H9 (cell line): ENCODE results near the gene GOLGA7B. TPM values are rescaled to one million over a fixed set of nuclear protein-coding genes. Genes with fewer than 3 reads are reported as not detected.

Experiments used
- DNase-seq: peaks from one replicate; pipeline ENCODE4 v3.0.0-alpha.2; 2017
- H2AFZ ChIP-seq: one replicate; pipeline ENCODE4 v1.6.1; 2013; ENCODE audit warnings: mild to moderate bottlenecking, low read length, control low read depth, moderate library complexity
- H2AK5ac ChIP-seq: 2 replicates; pipeline ENCODE4 v1.6.1; 2013; ENCODE audit warnings: low read length, control low read depth, mixed read lengths; ENCODE audit not compliant: insufficient read length
- H2BK120ac ChIP-seq: one replicate; pipeline ENCODE4 v1.6.1; 2013; ENCODE audit warnings: low read depth, mild to moderate bottlenecking, low read length, control low read depth, inconsistent platforms; ENCODE audit not compliant: poor library complexity, severe bottlenecking
- H2BK12ac ChIP-seq: 2 replicates; pipeline ENCODE4 v1.6.1; 2013; ENCODE audit warnings: low read length, control low read depth, mixed read lengths, low read depth; ENCODE audit not compliant: insufficient read length
- H2BK15ac ChIP-seq: 2 replicates; pipeline ENCODE4 v1.6.1; 2013; ENCODE audit warnings: low read depth, low read length, control low read depth
- H2BK20ac ChIP-seq: one replicate; pipeline ENCODE4 v1.6.1; 2013; ENCODE audit warnings: low read depth, mild to moderate bottlenecking, low read length, control low read depth, inconsistent platforms; ENCODE audit not compliant: poor library complexity, severe bottlenecking
- H2BK5ac ChIP-seq: 2 replicates; pipeline ENCODE4 v1.6.1; 2013; ENCODE audit warnings: low read length, control low read depth, mixed read lengths; ENCODE audit not compliant: insufficient read length
- H3K14ac ChIP-seq: 2 replicates; pipeline ENCODE4 v1.6.1; 2013; ENCODE audit warnings: low read length, control low read depth; ENCODE audit not compliant: insufficient read depth
- H3K18ac ChIP-seq: 2 replicates; pipeline ENCODE4 v1.6.1; 2013; ENCODE audit warnings: low read depth, mild to moderate bottlenecking, mixed read lengths, low read length, control low read depth; ENCODE audit not compliant: insufficient read length
- H3K23ac ChIP-seq: 2 replicates; pipeline ENCODE4 v1.6.1; 2013; ENCODE audit warnings: low read length, control low read depth, mixed read lengths, low read depth; ENCODE audit not compliant: insufficient read length
- H3K23me2 ChIP-seq: 2 replicates; pipeline ENCODE4 v1.6.1; 2013; ENCODE audit warnings: low read depth, mild to moderate bottlenecking, mixed read lengths, low read length, control low read depth; ENCODE audit not compliant: insufficient read length, poor library complexity, severe bottlenecking
- H3K27ac ChIP-seq: 2 replicates; pipeline ENCODE4 v1.5.1; 2013; ENCODE audit warnings: low read length, control low read depth, mixed read lengths, low read depth; ENCODE audit not compliant: insufficient read length
- H3K27me3 ChIP-seq: 2 replicates; pipeline ENCODE4 v1.6.1; 2013; ENCODE audit warnings: low read length, control low read depth, inconsistent platforms; ENCODE audit not compliant: insufficient read depth
- H3K4ac ChIP-seq: 2 replicates; pipeline ENCODE4 v1.6.1; 2013; ENCODE audit warnings: low read depth, mild to moderate bottlenecking, control low read depth, inconsistent platforms, low read length, moderate library complexity
- H3K4me1 ChIP-seq: 2 replicates; pipeline ENCODE4 v1.6.1; 2013; ENCODE audit warnings: low read length, control low read depth, inconsistent platforms; ENCODE audit not compliant: insufficient read depth
- H3K4me2 ChIP-seq: 2 replicates; pipeline ENCODE4 v1.6.1; 2013; ENCODE audit warnings: low read length, control low read depth, mixed read lengths; ENCODE audit not compliant: insufficient read length, insufficient read depth
- H3K56ac ChIP-seq: 2 replicates; pipeline ENCODE4 v1.6.1; 2013; ENCODE audit warnings: low read depth, mild to moderate bottlenecking, mixed read lengths, low read length, control low read depth; ENCODE audit not compliant: insufficient read length
- H3K79me1 ChIP-seq: 2 replicates; pipeline ENCODE4 v1.6.1; 2013; ENCODE audit warnings: low read depth, mild to moderate bottlenecking, moderate library complexity, low read length, control low read depth, inconsistent platforms; ENCODE audit not compliant: insufficient read depth, poor library complexity, severe bottlenecking
- H3K79me2 ChIP-seq: 2 replicates; pipeline ENCODE4 v1.6.1; 2013; ENCODE audit warnings: low read length, control low read depth, inconsistent platforms; ENCODE audit not compliant: insufficient read depth
- H3K9ac ChIP-seq: 2 replicates; pipeline ENCODE4 v1.6.1; 2013; ENCODE audit warnings: low read length, control low read depth, mixed read lengths; ENCODE audit not compliant: insufficient read length; ENCODE audit errors: extremely low read depth
- H3K9me3 ChIP-seq: one replicate; pipeline ENCODE4 v1.6.1; 2013; ENCODE audit warnings: low read depth, low read length, inconsistent platforms; ENCODE audit not compliant: control insufficient read depth
- H3T11ph ChIP-seq: one replicate; pipeline ENCODE4 v1.6.1; 2013; ENCODE audit warnings: mild to moderate bottlenecking, low read length, control low read depth, inconsistent platforms
- H4K20me1 ChIP-seq: one replicate; pipeline ENCODE4 v1.6.1; 2013; ENCODE audit not compliant: control insufficient read depth, insufficient read length, insufficient read depth
- H4K5ac ChIP-seq: 2 replicates; pipeline ENCODE4 v1.6.1; 2013; ENCODE audit warnings: low read depth, mild to moderate bottlenecking, mixed read lengths, low read length, control low read depth; ENCODE audit not compliant: insufficient read length
- H4K8ac ChIP-seq: replicated peaks from 2 replicates; pipeline ENCODE4 v1.6.1; 2013; ENCODE audit warnings: low read length, control low read depth, mixed read lengths, low read depth; ENCODE audit not compliant: insufficient read length
- H4K91ac ChIP-seq: 2 replicates; pipeline ENCODE4 v1.6.1; 2013; ENCODE audit warnings: low read depth, mild to moderate bottlenecking, moderate library complexity, mixed read lengths, low read length, control low read depth; ENCODE audit not compliant: insufficient read length
- H3K27ac Mint-ChIP-seq, 3 experiments: 2 replicates in 2 of 3; 3 replicates in 1 of 3; pipeline ENCODE4 v1.8.0; 2020 to 2021; ENCODE audit warnings: mixed read lengths in 3 of 3, mild to moderate bottlenecking in 1 of 3, moderate library complexity in 1 of 3
- H3K27me3 Mint-ChIP-seq: 2 replicates; pipeline ENCODE4 v1.8.0; 2021; ENCODE audit warnings: low read depth, mild to moderate bottlenecking, moderate library complexity, mixed read lengths
- H3K36me3 Mint-ChIP-seq, 3 experiments: 2 replicates in 2 of 3; 3 replicates in 1 of 3; pipeline ENCODE4 v1.8.0; 2020 to 2021; ENCODE audit warnings: low read depth in 3 of 3, mixed read lengths in 3 of 3; ENCODE audit not compliant: insufficient read depth in 1 of 3
- H3K4me1 Mint-ChIP-seq, 2 experiments: 2 replicates each; pipeline ENCODE4 v1.8.0; 2020; ENCODE audit warnings: mixed read lengths in 2 of 2
- H3K4me3 Mint-ChIP-seq, 2 experiments: 2 replicates in 1 of 2; 3 replicates in 1 of 2; pipeline ENCODE4 v1.8.0; 2020 to 2021; ENCODE audit warnings: mild to moderate bottlenecking in 2 of 2, mixed read lengths in 2 of 2, moderate library complexity in 1 of 2
- H3K9me3 Mint-ChIP-seq, 2 experiments: 2 replicates in 1 of 2; 3 replicates in 1 of 2; pipeline ENCODE4 v1.8.0; 2020; ENCODE audit warnings: mild to moderate bottlenecking in 2 of 2, mixed read lengths in 2 of 2, moderate library complexity in 1 of 2
- CTCF ChIP-seq: fragments of 200-600 bp; sonication (generic); conservative IDR thresholded peaks from 3 replicates; pipeline ENCODE4 v1.8.0; 2021; ENCODE audit warnings: antibody characterized with exemption, mild to moderate bottlenecking
- WGBS: extraction: QIAGEN DNeasy Blood & Tissue Kit; methylation state at CpG from one replicate; pipeline ENCODE4 v1.1.7; 2013; ENCODE audit warnings: missing lambda C conversion rate, low lambda C conversion rate, mixed read lengths; ENCODE audit not compliant: insufficient read length; ENCODE audit errors: extremely low coverage; 5-methylcytosine and 5-hydroxymethylcytosine counted together
- total RNA-seq: library from RNA; stranded (reverse); gene quantifications from 2 replicates; pipeline ENCODE4 v1.2.1, GENCODE V29; 2021

The GOLGA7B gene
- total RNA-seq, 1 experiment from 2014 or later = 0.04 TPM

GRCh38 chr10:97867220-97867800 lies 17.7 kb downstream of the GOLGA7B start:
- Histone ChIP-seq H3K56ac (no peak overlapping the region), H3K4ac (no peak overlapping the region), H2AK5ac (no peak overlapping the region), H3K9ac (no peak overlapping the region), H3K14ac (no peak overlapping the region), H3K4me1 (peaks cover 2% of the 10 kb centered on the region), H3K79me1 (no peaks in the 10 kb centered on the region), H3K23ac (no peak overlapping the region), H4K20me1 (no peaks in the 10 kb centered on the region), H2BK120ac (no peak overlapping the region), H3K18ac (no peak overlapping the region), H2BK12ac (no peak overlapping the region), H3K27me3 (no peaks in the 10 kb centered on the region), H3T11ph (no peak overlapping the region), H3K79me2 (no peaks in the 10 kb centered on the region), H2BK20ac (no peak overlapping the region), H3K23me2 (no peaks in the 10 kb centered on the region), H4K8ac (no peak overlapping the region), H2BK5ac (no peak overlapping the region), H3K9me3 (no peaks in the 10 kb centered on the region), H4K91ac (no peak overlapping the region), H3K4me2 (no peak overlapping the region), H4K5ac (no peak overlapping the region), H2BK15ac (no peak overlapping the region), H3K27ac (no peak overlapping the region), H2AFZ (no peak overlapping the region)
- Mint-ChIP-seq H3K36me3 (no peaks in the 10 kb centered on the region), H3K27me3 (peaks cover 5% of the 10 kb centered on the region; the same call in 1 of the 2 replicates), H3K9me3 (no peaks in the 10 kb centered on the region), H3K4me1 (peaks cover 24 to 38% of the 10 kb centered on the region in 2 experiments), H3K27ac (no peak overlapping the region; a peak in 2 of 7 replicates), H3K4me3 (no peak overlapping the region)
- TF ChIP-seq CTCF = no peak
- WGBS = no CpG with 5 or more reads among the region's 10 CpGs
- DNase-seq = no peak
